T-helper 17 cell (primary cell): ENCODE results near the gene XXYLT1. TPM values are rescaled to one million over a fixed set of nuclear protein-coding genes. Genes with fewer than 3 reads are reported as not detected.
"Not testable (repeated sequence)": the region's sequence is repeated elsewhere in the genome, so short reads cannot be mapped to it uniquely, and the experiment has no call there.

Experiments used
- ATAC-seq: fragments of 150-1000 bp; cut with Tn5 transposase; 2 replicates; pipeline ENCODE4 v1.10.0; 2021; ENCODE audit warnings: mild to moderate bottlenecking, moderate library complexity
- DNase-seq, 3 donors: peaks; one replicate each; pipeline versions ENCODE4 v3.0.0 to v3.0.0-alpha.2; 2020 to 2021
- H3K9me3 ChIP-seq: one replicate; pipeline ENCODE4 v1.7.0; 2013; ENCODE audit warnings: low read length, mild to moderate bottlenecking; ENCODE audit not compliant: control insufficient read depth, poor library complexity, severe bottlenecking
- H3K27ac Mint-ChIP-seq: one replicate; pipeline ENCODE4 v1.8.0; 2022; ENCODE audit warnings: mild to moderate bottlenecking, moderate library complexity, mixed read lengths
- H3K27me3 Mint-ChIP-seq: one replicate; pipeline ENCODE4 v1.8.0; 2022; ENCODE audit warnings: mixed read lengths
- H3K36me3 Mint-ChIP-seq: one replicate; pipeline ENCODE4 v1.8.0; 2022; ENCODE audit warnings: low read depth, mixed read lengths
- H3K4me1 Mint-ChIP-seq: one replicate; pipeline ENCODE4 v1.8.0; 2022; ENCODE audit warnings: mild to moderate bottlenecking, mixed read lengths
- H3K4me3 Mint-ChIP-seq: one replicate; pipeline ENCODE4 v1.8.0; 2022; ENCODE audit warnings: mild to moderate bottlenecking, moderate library complexity, mixed read lengths
- total RNA-seq, 4 donors: library from RNA in 2 of 4; stranded (reverse) in 2 of 4; gene quantifications; one replicate each; pipeline ENCODE4 v1.2.3 and lab custom pipeline; 2022 to 2026

The XXYLT1 gene
- total RNA-seq, 2 donors from 2014 or later, result 7.6 to 7.7 TPM

- H3K36me3 Mint-ChIP-seq, result peaks cover 3% of the 10 kb centered on the region
- no peak for ATAC-seq
- H3K9me3 ChIP-seq, result no peaks in the 10 kb centered on the region
- H3K4me3 Mint-ChIP-seq, result no peak overlapping the region
- DNase-seq, result no peak
- peaks cover 14% of the 10 kb centered on the region for H3K4me1 Mint-ChIP-seq
- no peaks in the 10 kb centered on the region for H3K27me3 Mint-ChIP-seq
- no peak overlapping the region for H3K27ac Mint-ChIP-seq
These were observed 31.8 kb downstream of the XXYLT1 start for GRCh38 chr3:195239121-195239520.

DNA sequence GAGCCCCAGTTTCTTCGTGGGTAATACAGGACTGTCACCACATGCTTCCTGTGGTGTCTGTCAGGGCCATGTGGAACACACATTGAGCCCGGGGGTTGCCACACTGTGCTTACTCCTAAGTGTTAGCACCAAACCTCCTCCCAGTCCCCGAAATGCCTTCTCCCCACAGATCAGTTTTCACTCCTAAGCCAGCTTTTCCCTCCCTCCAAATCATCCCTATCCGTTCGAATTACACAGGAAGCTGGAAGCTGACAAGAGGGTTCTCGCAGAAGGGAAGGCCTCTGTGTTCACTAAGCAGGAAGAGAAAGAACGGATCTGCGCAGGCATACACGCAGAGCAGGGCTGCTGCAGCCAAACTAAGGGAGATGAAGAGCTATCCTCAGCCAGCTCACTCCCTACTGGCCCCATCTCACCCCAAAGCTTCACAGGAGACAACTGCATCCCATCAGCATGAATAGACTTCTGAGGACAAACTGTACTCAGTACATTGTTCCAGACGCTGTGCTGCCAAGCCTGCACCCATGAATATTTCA lies 32.3 kb downstream of the XXYLT1 start:
- no peak for ATAC-seq
- Mint-ChIP-seq H3K4me3 (peak overlapping the region; percentile 15), H3K27me3 (no peaks in the 10 kb centered on the region), H3K4me1 (peaks cover 12% of the 10 kb centered on the region), H3K27ac (no peak overlapping the region), H3K36me3 (peaks cover 2% of the 10 kb centered on the region)
- DNase-seq, result no peak
- H3K9me3 ChIP-seq, result no peaks in the 10 kb centered on the region

GRCh38 chr3:195238081-195238571 lies 32.8 kb downstream of the XXYLT1 start:
- Mint-ChIP-seq H3K4me1 (peaks cover 12% of the 10 kb centered on the region), H3K27ac (no peak overlapping the region), H3K4me3 (peak overlapping the region; percentile 15), H3K36me3 (peaks cover 2% of the 10 kb centered on the region), H3K27me3 (no peaks in the 10 kb centered on the region)
- no peaks in the 10 kb centered on the region for H3K9me3 ChIP-seq
- ATAC-seq (no peak), DNase-seq (no peak)

DNA sequence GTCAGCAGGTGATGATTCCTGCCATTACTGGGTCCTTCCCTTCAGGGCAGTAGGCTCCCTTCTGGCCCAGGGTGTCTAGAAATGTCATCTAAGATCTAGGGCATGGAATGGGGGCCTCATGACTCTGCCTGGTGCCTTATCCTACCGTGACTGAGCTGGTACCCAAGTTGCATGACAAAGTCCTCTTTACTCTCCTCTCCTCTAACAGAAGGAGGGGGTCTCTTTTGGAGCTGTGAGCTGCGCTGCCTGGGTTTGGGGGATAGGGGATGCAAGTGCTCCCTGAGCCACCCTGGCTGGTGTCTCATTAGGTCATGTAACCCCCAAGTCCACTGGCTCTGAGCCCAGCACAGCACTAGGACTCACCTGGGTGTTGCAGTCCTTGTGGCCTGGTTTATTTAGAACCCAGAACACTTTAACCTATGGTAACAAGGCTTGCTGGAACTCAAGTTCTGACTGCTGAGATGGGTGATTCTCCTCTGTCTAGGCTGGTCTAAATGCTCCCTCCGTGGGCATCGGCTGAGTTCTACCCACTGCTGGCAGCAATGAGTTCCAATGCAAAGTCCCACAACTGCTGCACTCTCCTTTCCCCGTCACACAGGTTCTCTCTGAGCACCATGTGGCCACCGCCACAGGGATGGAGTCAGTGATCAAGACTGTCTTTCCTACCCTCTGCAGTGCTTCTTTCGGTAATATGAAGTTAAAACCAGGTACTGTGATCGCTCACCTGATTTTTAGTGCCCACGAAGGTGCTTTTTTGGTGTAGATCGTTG lies 34.0 kb downstream of the XXYLT1 start:
- Mint-ChIP-seq H3K4me3 (peak overlapping the region; percentile 7), H3K27me3 (no peaks in the 10 kb centered on the region), H3K4me1 (peaks cover 6% of the 10 kb centered on the region), H3K36me3 (peaks cover 2% of the 10 kb centered on the region), H3K27ac (no peak overlapping the region)
- DNase-seq (no peak), ATAC-seq (no peak)
- H3K9me3 ChIP-seq, result no peaks in the 10 kb centered on the region

DNA sequence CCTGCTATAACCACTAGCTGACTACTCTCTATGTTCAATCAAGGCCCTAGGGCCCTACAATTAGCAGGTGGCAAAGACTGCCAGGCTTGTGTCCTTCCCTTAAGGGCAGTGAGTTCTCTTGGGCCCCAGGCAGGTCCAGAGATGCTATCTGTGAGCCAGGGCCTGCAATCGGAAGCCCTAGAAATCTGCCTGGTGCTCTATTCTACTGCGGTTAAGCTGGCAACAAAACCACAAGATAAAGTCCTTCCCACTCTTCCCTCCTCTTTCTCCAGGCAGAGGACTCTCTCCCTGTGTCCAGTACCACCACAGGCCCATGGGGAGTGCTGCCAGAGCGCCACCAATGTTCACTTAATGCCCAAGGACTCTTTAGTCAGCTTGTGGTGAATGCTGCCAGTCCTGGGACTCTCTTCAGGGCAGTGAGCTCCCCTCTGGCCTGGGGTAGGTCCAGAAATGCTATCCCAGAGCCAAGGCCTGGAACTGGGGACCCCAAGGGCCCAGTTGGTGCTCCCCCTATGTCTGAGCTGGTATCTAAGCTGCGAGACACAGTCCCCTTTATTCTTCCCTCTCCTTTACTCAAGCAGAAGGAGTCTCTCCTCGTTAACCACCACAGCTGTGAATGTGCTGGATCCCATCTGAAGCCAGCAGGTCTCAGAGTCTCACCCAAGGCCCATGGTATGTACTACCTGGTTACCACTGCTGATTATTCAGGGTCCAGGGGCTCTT lies 34.7 kb downstream of the XXYLT1 start:
- no peaks in the 10 kb centered on the region for H3K9me3 ChIP-seq
- ATAC-seq (no peak), DNase-seq (no peak)
- peaks cover 6% of the 10 kb centered on the region for H3K4me1 Mint-ChIP-seq
- H3K27me3 Mint-ChIP-seq, result no peaks in the 10 kb centered on the region
- H3K4me3 Mint-ChIP-seq, result no peak overlapping the region
- peaks cover 2% of the 10 kb centered on the region for H3K36me3 Mint-ChIP-seq
- no peak overlapping the region for H3K27ac Mint-ChIP-seq

- no peak overlapping the region for H3K27ac Mint-ChIP-seq
- no peaks in the 10 kb centered on the region for H3K9me3 ChIP-seq
- H3K4me3 Mint-ChIP-seq, result no peak overlapping the region
- peaks cover 2% of the 10 kb centered on the region for H3K36me3 Mint-ChIP-seq
- no peak for ATAC-seq
- H3K27me3 Mint-ChIP-seq, result no peaks in the 10 kb centered on the region
- no peak for DNase-seq
- peaks cover 3% of the 10 kb centered on the region for H3K4me1 Mint-ChIP-seq
These were observed 40.7 kb downstream of the XXYLT1 start for GRCh38 chr3:195230244-195230643.

DNA sequence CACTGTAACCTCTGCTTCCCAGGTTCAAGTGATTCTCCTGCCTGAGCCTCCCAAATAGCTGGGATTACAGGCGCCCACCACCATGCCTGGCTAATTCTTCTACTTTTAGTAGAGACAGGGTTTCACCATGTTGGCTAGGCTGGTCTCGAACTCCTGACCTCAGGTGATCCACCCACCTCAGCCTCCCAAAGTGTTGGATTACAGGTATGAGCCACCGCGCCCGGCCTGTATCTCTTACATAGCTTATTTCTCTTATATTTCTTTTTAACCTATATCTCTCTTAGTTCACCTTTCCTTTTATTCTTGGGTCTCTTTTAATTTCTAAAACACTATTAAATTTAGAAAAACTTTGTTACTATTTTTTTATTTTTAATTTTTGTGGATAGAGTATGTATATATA lies 42.1 kb downstream of the XXYLT1 start:
- peak overlapping the region; percentile 72 for H3K27ac Mint-ChIP-seq
- not testable (repeated sequence) for H3K36me3 Mint-ChIP-seq, H3K4me3 Mint-ChIP-seq, H3K9me3 ChIP-seq, ATAC-seq, H3K27me3 Mint-ChIP-seq, DNase-seq, H3K4me1 Mint-ChIP-seq

DNA sequence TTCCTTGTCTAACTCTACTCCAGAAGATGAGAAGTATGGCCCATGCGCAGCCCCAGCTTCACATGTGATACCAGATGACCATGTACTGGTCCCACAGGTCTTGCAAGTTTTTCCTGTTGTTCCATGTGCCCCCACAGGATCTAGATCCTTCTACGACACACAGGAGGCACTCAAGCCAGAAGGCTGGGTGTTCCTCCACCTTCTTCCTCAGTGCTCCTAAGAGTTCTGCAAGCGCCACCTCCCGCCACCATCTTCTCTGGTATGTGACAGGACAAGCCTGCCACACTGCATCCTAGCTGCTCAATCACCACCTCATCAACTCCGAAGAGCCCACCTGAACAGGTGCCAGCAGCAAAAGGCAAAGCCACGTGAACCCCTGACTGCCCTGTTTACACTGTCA lies 43.1 kb downstream of the XXYLT1 start:
- DNase-seq, result no peak
- H3K4me3 Mint-ChIP-seq, result no peak overlapping the region
- peak overlapping the region; percentile 72 for H3K27ac Mint-ChIP-seq

GRCh38 chr3:195226900-195227447 lies 44.0 kb downstream of the XXYLT1 start:
- Mint-ChIP-seq H3K4me1 (peaks cover 8% of the 10 kb centered on the region), H3K36me3 (no peaks in the 10 kb centered on the region), H3K27me3 (no peaks in the 10 kb centered on the region), H3K4me3 (no peak overlapping the region), H3K27ac (peak overlapping the region; percentile 32)
- DNase-seq (no peak), ATAC-seq (no peak)
- no peaks in the 10 kb centered on the region for H3K9me3 ChIP-seq

More for the DNA sequence above, 43.1 kb downstream of the XXYLT1 start:
- no peaks in the 10 kb centered on the region for H3K36me3 Mint-ChIP-seq
- ATAC-seq, result no peak
- peaks cover 8% of the 10 kb centered on the region for H3K4me1 Mint-ChIP-seq
- H3K27me3 Mint-ChIP-seq, result no peaks in the 10 kb centered on the region
- no peaks in the 10 kb centered on the region for H3K9me3 ChIP-seq

- ATAC-seq (no peak), DNase-seq (no peak)
- Mint-ChIP-seq H3K36me3 (no peaks in the 10 kb centered on the region), H3K4me1 (peaks cover 8% of the 10 kb centered on the region), H3K27me3 (no peaks in the 10 kb centered on the region), H3K4me3 (no peak overlapping the region), H3K27ac (peak overlapping the region; percentile 32)
- H3K9me3 ChIP-seq, result no peaks in the 10 kb centered on the region
These were observed 44.5 kb downstream of the XXYLT1 start for GRCh38 chr3:195226445-195226844.

DNA sequence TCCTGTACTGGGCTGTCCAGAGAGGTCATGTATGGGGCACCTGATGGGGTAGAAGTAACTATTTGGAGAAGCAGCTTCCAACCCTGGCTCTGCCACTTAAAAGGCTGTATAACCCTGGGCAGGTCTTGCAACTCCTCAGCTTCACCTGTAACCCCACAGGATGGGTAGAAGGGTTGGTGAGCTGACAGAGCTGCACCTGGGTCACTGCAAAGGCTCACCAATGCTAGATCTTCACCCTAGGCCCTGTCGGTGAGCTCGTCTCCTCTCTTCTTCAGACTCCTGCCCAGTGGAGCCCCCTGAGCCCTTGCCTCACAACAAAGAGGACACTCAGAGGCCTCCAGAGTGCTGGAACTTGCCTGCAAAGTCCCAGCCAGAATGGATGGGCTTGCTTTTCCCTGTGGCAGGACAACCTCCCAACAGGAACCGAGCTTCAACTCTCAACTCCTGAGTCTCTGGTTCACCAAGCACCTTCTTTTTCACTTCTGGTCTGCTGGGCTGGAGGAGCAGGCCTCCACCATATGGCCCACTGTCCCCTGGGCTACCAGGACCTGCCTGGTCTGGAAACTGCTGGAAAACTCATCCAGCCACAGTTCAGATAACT lies 45.9 kb downstream of the XXYLT1 start:
- Mint-ChIP-seq H3K4me3 (no peak overlapping the region), H3K27me3 (no peaks in the 10 kb centered on the region), H3K4me1 (peaks cover 13% of the 10 kb centered on the region), H3K36me3 (no peaks in the 10 kb centered on the region), H3K27ac (no peak overlapping the region)
- DNase-seq (no peak), ATAC-seq (no peak)
- no peaks in the 10 kb centered on the region for H3K9me3 ChIP-seq

GRCh38 chr3:195224156-195224979 lies 46.6 kb downstream of the XXYLT1 start:
- DNase-seq (no peak), ATAC-seq (no peak)
- Mint-ChIP-seq H3K4me3 (no peak overlapping the region), H3K27me3 (no peaks in the 10 kb centered on the region), H3K36me3 (no peaks in the 10 kb centered on the region), H3K4me1 (peaks cover 13% of the 10 kb centered on the region), H3K27ac (no peak overlapping the region)
- no peaks in the 10 kb centered on the region for H3K9me3 ChIP-seq
